ENCODE data around the gene RPLP1. TPM values are rescaled to one million over a fixed set of nuclear protein-coding genes. Genes with fewer than 3 reads are reported as not detected.

RPLP1 gene
- polyA plus RNA-seq, 1 of the 3 experiments (the other 2 are of a cell fraction) = 1,792 TPM

- no peak for DNase-seq
These were observed 30.2 kb downstream of the RPLP1 start for GRCh38 chr15:69482686-69483256.

More at GRCh38 chr15:69482686-69483256, 30.2 kb downstream of the RPLP1 start:
- no peaks in the 10 kb centered on the region for H3K36me3 ChIP-seq (replicated peaks in 1 of 2; ENCODE audit: control insufficient read depth in 1 of 2, insufficient read depth in 2 of 2, low read length in 1 of 2)
- H3K4me1 ChIP-seq (ENCODE audit: control insufficient read depth in 1 of 2, insufficient read depth in 2 of 2, low read depth in 1 of 2, low read length in 1 of 2) = peaks cover 0 to 29% of the 10 kb centered on the region in 2 experiments; a peak in 1 of 4 replicates
- no peaks in the 10 kb centered on the region for H3K79me2 ChIP-seq (ENCODE audit: insufficient read depth)
- H3K4me2 ChIP-seq = no peak overlapping the region
- TF ChIP-seq GATA2 (CRISPR knock-in tag; IDR thresholded peaks at IDR 0.05) (no peak), PBX3 (IDR thresholded peaks at IDR 0.05) (no peak), JUND (IDR thresholded peaks at IDR 0.05) (no peak), MXI1 (IDR thresholded peaks at IDR 0.05; ENCODE audit: low read depth, low read length) (no peak), ELF1 (IDR thresholded peaks at IDR 0.05) (no peak), ZBTB33 (IDR thresholded peaks at IDR 0.05; ENCODE audit: borderline replicate concordance, low read depth) (no peak), TAF1 (IDR thresholded peaks at IDR 0.05; ENCODE audit: borderline replicate concordance, low read depth, low read length) (no peak), USF1 (IDR thresholded peaks at IDR 0.05; ENCODE audit: borderline replicate concordance, low read depth) (no peak), YY1 (IDR thresholded peaks at IDR 0.05; ENCODE audit: low read depth) (no peak), TEAD4 (IDR thresholded peaks at IDR 0.05; ENCODE audit: borderline replicate concordance, insufficient read depth) (no peak), RXRA (IDR thresholded peaks at IDR 0.05; ENCODE audit: borderline replicate concordance, low read depth) (no peak), MEF2A (IDR thresholded peaks at IDR 0.05; ENCODE audit: borderline replicate concordance, low read depth) (no peak), EP300 (IDR thresholded peaks at IDR 0.05; ENCODE audit: borderline replicate concordance in 1 of 2, low read depth in 1 of 2, low read length in 1 of 2) (peak in 1 of 2 experiments; percentile 37; a peak in 1 of 4 replicates), REST (IDR thresholded peaks at IDR 0.05; ENCODE audit: low read depth, low read length) (no peak), CHD2 (IDR thresholded peaks at IDR 0.05; ENCODE audit: low read length, partially characterized antibody) (peak; percentile 34), MAX (IDR thresholded peaks at IDR 0.05; ENCODE audit: low read depth) (no peak)
- no peaks in the 10 kb centered on the region for H3F3A ChIP-seq (replicated peaks; ENCODE audit: insufficient read depth)
- no peaks in the 10 kb centered on the region for H4K20me1 ChIP-seq (ENCODE audit: insufficient read depth)
- H3K9ac ChIP-seq = no peak overlapping the region
- CTCF ChIA-PET = interaction anchor here (1.4 kb wide), 2 partner anchors 20 to 1154 kb away, joined by 3 read pairs; no protein-coding TSS in a partner anchor
- POLR2A ChIA-PET = no interaction called here
- no peaks in the 10 kb centered on the region for H3K9me2 ChIP-seq
- peak overlapping the region in 1 of 2 experiments; percentile 23; a peak in 1 of 4 replicates for H3K27ac ChIP-seq (ENCODE audit: low read depth in 2 of 2, low read length in 1 of 2)
- H2AFZ ChIP-seq (ENCODE audit: low read depth) = no peak overlapping the region
- no peaks in the 10 kb centered on the region for H3K9me3 ChIP-seq
- WGBS (ENCODE audit: low lambda C conversion rate) = 65% methylated on average over 3 of the region's 4 CpGs
- no peak overlapping the region for H3K4me3 ChIP-seq (ENCODE audit: low read depth in 2 of 2, low read length in 1 of 2)
- H3K27me3 ChIP-seq (ENCODE audit: insufficient read depth) = peaks cover 11% of the 10 kb centered on the region; the same call in 1 of the 2 replicates
